WI38 (cell line): ENCODE data around the gene WDR81.

Experiments used
- H3K4me3 ChIP-seq: 2 replicates; pipeline ENCODE4 v1.5.1; 2011; ENCODE audit warnings: low read depth, mild to moderate bottlenecking, control low read depth, low read length
- TF ChIP-seq, protein P1 (sequence below): IDR thresholded peaks from 2 replicates; pipeline ENCODE4 v1.5.1; 2012; ENCODE audit warnings: low read depth, mild to moderate bottlenecking, control low read depth, low read length

The WDR81 gene

GRCh38 chr17:1727876-1728630, 3.5 kb downstream of the WDR81 start:
- no peak overlapping the region for H3K4me3 ChIP-seq
- TF ChIP-seq, protein P1, sequence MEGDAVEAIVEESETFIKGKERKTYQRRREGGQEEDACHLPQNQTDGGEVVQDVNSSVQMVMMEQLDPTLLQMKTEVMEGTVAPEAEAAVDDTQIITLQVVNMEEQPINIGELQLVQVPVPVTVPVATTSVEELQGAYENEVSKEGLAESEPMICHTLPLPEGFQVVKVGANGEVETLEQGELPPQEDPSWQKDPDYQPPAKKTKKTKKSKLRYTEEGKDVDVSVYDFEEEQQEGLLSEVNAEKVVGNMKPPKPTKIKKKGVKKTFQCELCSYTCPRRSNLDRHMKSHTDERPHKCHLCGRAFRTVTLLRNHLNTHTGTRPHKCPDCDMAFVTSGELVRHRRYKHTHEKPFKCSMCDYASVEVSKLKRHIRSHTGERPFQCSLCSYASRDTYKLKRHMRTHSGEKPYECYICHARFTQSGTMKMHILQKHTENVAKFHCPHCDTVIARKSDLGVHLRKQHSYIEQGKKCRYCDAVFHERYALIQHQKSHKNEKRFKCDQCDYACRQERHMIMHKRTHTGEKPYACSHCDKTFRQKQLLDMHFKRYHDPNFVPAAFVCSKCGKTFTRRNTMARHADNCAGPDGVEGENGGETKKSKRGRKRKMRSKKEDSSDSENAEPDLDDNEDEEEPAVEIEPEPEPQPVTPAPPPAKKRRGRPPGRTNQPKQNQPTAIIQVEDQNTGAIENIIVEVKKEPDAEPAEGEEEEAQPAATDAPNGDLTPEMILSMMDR: no peak

GRCh38 chr17:1729966-1730325, 5.4 kb downstream of the WDR81 start:
- no peak overlapping the region for H3K4me3 ChIP-seq

GRCh38 chr17:1730326-1731193, 6.1 kb downstream of the WDR81 start:
- no peak overlapping the region for H3K4me3 ChIP-seq

More at GRCh38 chr17:1729966-1730325, 5.4 kb downstream of the WDR81 start:
- TF ChIP-seq, protein P1: no peak

GRCh38 chr17:1731194-1731506, 6.6 kb downstream of the WDR81 start:
- H3K4me3 ChIP-seq: no peak overlapping the region
- TF ChIP-seq, protein P1: no peak

More at GRCh38 chr17:1730326-1731193, 6.1 kb downstream of the WDR81 start:
- TF ChIP-seq, protein P1: no peak

GRCh38 chr17:1732241-1732832, 7.8 kb downstream of the WDR81 start:
- no peak overlapping the region for H3K4me3 ChIP-seq
- TF ChIP-seq, protein P1: no peak

GRCh38 chr17:1732833-1733321, 8.4 kb downstream of the WDR81 start:
- no peak overlapping the region for H3K4me3 ChIP-seq

More at GRCh38 chr17:1732833-1733321, 8.4 kb downstream of the WDR81 start:
- TF ChIP-seq, protein P1: no peak
